K562 (cell line): ENCODE measurements around the gene ANKRD2. TPM values are rescaled to one million over a fixed set of nuclear protein-coding genes. Genes with fewer than 3 reads are reported as not detected.
A peak's percentile ranks its signal among the peaks of the same experiment; 100 is the strongest.

Experiments used
- ARID1B ChIP-seq: fragments of 450-650 bp; IDR thresholded peaks from 2 replicates; pipeline ENCODE4 v1.6.1; 2016; ENCODE audit warnings: antibody characterized with exemption, mild to moderate bottlenecking, inconsistent platforms
- ARID3B ChIP-seq: fragments of 250-450 bp; sonication (Bioruptor Pico); IDR thresholded peaks from 2 replicates; pipeline ENCODE4 v1.4.0; 2020; ENCODE audit warnings: borderline replicate concordance
- CHD1 ChIP-seq: fragments of 200-600 bp; sonication (generic); IDR thresholded peaks from one replicate; pipeline ENCODE4 v1.6.1; 2012; ENCODE audit warnings: mild to moderate bottlenecking, moderate library complexity, low read length, inconsistent platforms
- JUND ChIP-seq, 2 experiments: IDR thresholded peaks; 2 replicates in 1 of 2; 3 replicates in 1 of 2; pipeline ENCODE4 v1.6.1; 2011; ENCODE audit warnings: borderline replicate concordance in 2 of 2, low read depth in 2 of 2, low read length in 2 of 2, improper control_type of control experiment in 1 of 2, missing biosample characterization in 1 of 2, missing genetic modification characterization in 1 of 2, missing genetic modification reagents in 1 of 2
- PREB ChIP-seq: sonication (generic); formaldehyde crosslinking; IDR thresholded peaks from 2 replicates; pipeline ENCODE4 v1.8.1; 2023; ENCODE audit warnings: mild to moderate bottlenecking, missing genetic modification reagents
- SP1 ChIP-seq: sonication (generic); formaldehyde crosslinking; IDR thresholded peaks from 2 replicates; pipeline ENCODE4 v1.8.1; 2022; ENCODE audit warnings: mild to moderate bottlenecking, missing genetic modification reagents
- TAF1 ChIP-seq: IDR thresholded peaks from 2 replicates; pipeline ENCODE4 v1.6.1; 2011; ENCODE audit warnings: mild to moderate bottlenecking, low read length, moderate library complexity; ENCODE audit not compliant: insufficient read depth, control insufficient read depth, severe bottlenecking; ENCODE audit errors: extremely low read depth
- TEAD1 ChIP-seq, 2 experiments: fragments of 450-650 bp in 1 of 2; sonication (generic) in 1 of 2; formaldehyde crosslinking; IDR thresholded peaks; 2 replicates each; pipeline versions ENCODE4 v1.4.0 to v1.8.0; 2020 to 2022; ENCODE audit warnings: mild to moderate bottlenecking in 2 of 2, missing genetic modification reagents in 1 of 2
- VEZF1 ChIP-seq: fragments of 200-800 bp; sonication (Bioruptor generic); IDR thresholded peaks from 2 replicates; pipeline ENCODE4 v1.6.1; 2017; ENCODE audit warnings: missing genetic modification characterization, missing compliant biosample characterization
- ZNF589 ChIP-seq: fragments of 200-800 bp; sonication (Bioruptor generic); IDR thresholded peaks from 2 replicates; pipeline ENCODE4 v1.6.1; 2016; ENCODE audit warnings: low read depth, missing genetic modification characterization, missing compliant biosample characterization
- ZNF592 ChIP-seq: fragments of 450-650 bp; IDR thresholded peaks from 2 replicates; pipeline ENCODE4 v1.6.1; 2017; ENCODE audit warnings: antibody characterized with exemption, mild to moderate bottlenecking
- ZNF695 ChIP-seq: fragments of 450-650 bp; formaldehyde crosslinking; IDR thresholded peaks from 2 replicates; pipeline ENCODE4 v1.4.0; 2020; ENCODE audit warnings: mild to moderate bottlenecking, moderate library complexity
- ZNF740 ChIP-seq, 3 experiments: fragments of 200-800 bp in 1 of 3; sonication (Bioruptor generic) in 1 of 3; sonication (generic) in 1 of 3; formaldehyde crosslinking in 1 of 3; IDR thresholded peaks; 2 replicates each; pipeline versions ENCODE4 v1.6.1 to v1.8.0; 2016 to 2022; ENCODE audit warnings: mild to moderate bottlenecking in 2 of 3, missing compliant biosample characterization in 2 of 3, missing genetic modification characterization in 2 of 3, missing genetic modification reagents in 1 of 3
- ZNF780A ChIP-seq: fragments of 250-450 bp; sonication (Bioruptor Pico); IDR thresholded peaks from 2 replicates; pipeline ENCODE4 v1.5.0; 2021; ENCODE audit warnings: mild to moderate bottlenecking
- polyA plus RNA-seq, 8 experiments: library from polyadenylated mRNA; depleted of rRNA in 4 of 8; stranded (reverse) in 5 of 8; unstranded in 3 of 8; fragments of >200 nt; fragmentation: Nextera tagmentation in 2 of 8; fragmentation: Illumina TruSeq in 1 of 8; extraction: Ambion mirVana in 2 of 8; extraction: Trizol in 1 of 8; gene quantifications; 2 replicates each; pipeline versions ENCODE4 v1.2.1 to v1.2.3, GENCODE V29; 2011 to 2014; ENCODE audit warnings: inconsistent platforms in 1 of 8, missing spikeins in 1 of 8
- total RNA-seq, 7 experiments: library from RNA; depleted of rRNA in 6 of 7; stranded (reverse); fragments of >200 nt in 6 of 7; fragmentation: Illumina TruSeq in 2 of 7; extraction: Trizol in 2 of 7; gene quantifications; 2 replicates each; pipeline versions ENCODE4 v1.2.1 to v1.2.3, GENCODE V29; 2011 to 2021; ENCODE audit warnings: low replicate concordance in 1 of 7

ANKRD2 gene
- total and polyA plus RNA-seq, 9 of the 15 experiments (the other 6 are each of a cell fraction or from before 2014, with no cell fraction given): not detected

- TF ChIP-seq VEZF1: no peak
- no peak for TF ChIP-seq ZNF695 (CRISPR knock-in tag)
- TF ChIP-seq ZNF592: peak; percentile 73; the same call in 1 of the 2 replicates
- no peak for TF ChIP-seq CHD1
- no peak for TF ChIP-seq TEAD1 (CRISPR knock-in tag; IDR thresholded peaks at IDR 0.05)
- TF ChIP-seq ARID1B: peak; percentile 77
- TF ChIP-seq ARID3B (CRISPR knock-in tag): no peak
- TF ChIP-seq ZNF589: no peak
- TF ChIP-seq SP1 (CRISPR knock-in tag): no peak
- TF ChIP-seq ZNF780A (CRISPR knock-in tag): no peak
- TF ChIP-seq TAF1: no peak
- TF ChIP-seq ZNF740 (CRISPR knock-in tag; IDR thresholded peaks at IDR 0.05): no peak
- no peak for TF ChIP-seq ZNF740 (tag; IDR thresholded peaks at IDR 0.05)
- peak; percentile 95 for TF ChIP-seq JUND (IDR thresholded peaks at IDR 0.05; ENCODE audit: borderline replicate concordance, low read depth, low read length)
- TF ChIP-seq JUND (tag; IDR thresholded peaks at IDR 0.05; ENCODE audit: borderline replicate concordance, low read depth, low read length): peak; percentile 96
- TF ChIP-seq PREB (CRISPR knock-in tag): no peak
Measured at GRCh38 chr10:97543025-97543546, 29.5 kb upstream of the ANKRD2 start (continued).
